Immature natural killer cell (primary cell): ENCODE measurements around the gene NFXL1. TPM values are rescaled to one million over a fixed set of nuclear protein-coding genes. Genes with fewer than 3 reads are reported as not detected.
A peak's percentile ranks its signal among the peaks of the same experiment; 100 is the strongest.

Source experiments
- DNase-seq, 3 donors: peaks; one replicate each; pipeline ENCODE4 v3.0.0; 2022; ENCODE audit warnings: mixed read lengths in 1 of 3
- H3K27ac Mint-ChIP-seq, 6 donors: one replicate each; pipeline ENCODE4 v1.8.0; 2020; ENCODE audit warnings: mixed read lengths in 6 of 6, mild to moderate bottlenecking in 5 of 6, inconsistent platforms in 4 of 6, moderate library complexity in 3 of 6
- H3K27me3 Mint-ChIP-seq, 3 donors: one replicate each; pipeline ENCODE4 v1.8.0; 2020 to 2021; ENCODE audit warnings: low read depth in 3 of 3, mild to moderate bottlenecking in 3 of 3, mixed read lengths in 3 of 3, moderate library complexity in 3 of 3, inconsistent platforms in 1 of 3
- H3K36me3 Mint-ChIP-seq, 3 donors: one replicate each; pipeline ENCODE4 v1.8.0; 2020; ENCODE audit warnings: mixed read lengths in 3 of 3, inconsistent platforms in 2 of 3, mild to moderate bottlenecking in 2 of 3
- H3K4me1 Mint-ChIP-seq, 2 donors: one replicate each; pipeline ENCODE4 v1.8.0; 2020; ENCODE audit warnings: inconsistent platforms in 2 of 2, mild to moderate bottlenecking in 2 of 2, mixed read lengths in 2 of 2, moderate library complexity in 1 of 2
- H3K4me3 Mint-ChIP-seq, 5 donors: one replicate each; pipeline ENCODE4 v1.8.0; 2020; ENCODE audit warnings: mild to moderate bottlenecking in 5 of 5, mixed read lengths in 5 of 5, inconsistent platforms in 3 of 5, moderate library complexity in 3 of 5
- H3K9me3 Mint-ChIP-seq, 6 donors: one replicate each; pipeline ENCODE4 v1.8.0; 2020; ENCODE audit warnings: mild to moderate bottlenecking in 6 of 6, mixed read lengths in 6 of 6, inconsistent platforms in 4 of 6, moderate library complexity in 3 of 6
- polyA plus RNA-seq, 3 donors: library from polyadenylated mRNA; unstranded; fragments of 300-500 nt; fragmentation: Illumina TruSeq; gene quantifications; one replicate each; pipeline ENCODE4 v1.2.3, GENCODE V29; 2021

NFXL1 gene
- polyA plus RNA-seq, 3 donors from 2014 or later: 1.7 to 6.4 (median 5.4) TPM

DNA sequence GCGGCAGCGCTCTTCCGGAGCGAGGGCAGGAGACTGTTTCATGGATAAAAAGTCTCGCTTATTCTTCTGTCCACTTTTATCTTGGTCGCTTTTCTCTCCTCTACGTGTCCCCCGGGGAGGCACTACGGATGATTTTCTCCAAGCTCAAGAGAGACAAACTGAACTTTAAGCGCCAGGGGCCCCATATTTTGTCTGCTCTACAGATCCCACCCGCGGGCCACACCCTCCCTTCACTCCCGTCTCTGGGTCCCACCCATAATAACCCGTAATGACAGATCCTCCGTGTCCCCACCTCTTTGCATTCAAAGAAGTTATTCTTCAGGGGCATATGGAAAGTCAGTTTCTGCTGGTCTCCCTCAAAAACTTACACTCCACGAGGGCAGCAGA, 76.5 kb downstream of the NFXL1 start, which contains the start of gene CORIN:
CORIN (minus strand) TSS at position 160 of the 387 bp plus-strand sequence; CDS start at position 42, 118 bp downstream.
- Mint-ChIP-seq H3K36me3 (peaks cover 0 to 7% (median 5%) of the 10 kb centered on the region in 3 donors), H3K4me1 (peaks cover 25 to 29% of the 10 kb centered on the region in 2 donors), H3K9me3 (peaks cover 0 to 2% (median 0%) of the 10 kb centered on the region in 6 donors), H3K27me3 (peaks cover 2 to 3% (median 2%) of the 10 kb centered on the region in 3 donors), H3K4me3 (peak within 1 kb of the TSS; percentile 75 to 90 (median 86)), H3K27ac (peak within 1 kb of the TSS in 1 of 6 donors; percentile 43)
- no peak for DNase-seq

DNA sequence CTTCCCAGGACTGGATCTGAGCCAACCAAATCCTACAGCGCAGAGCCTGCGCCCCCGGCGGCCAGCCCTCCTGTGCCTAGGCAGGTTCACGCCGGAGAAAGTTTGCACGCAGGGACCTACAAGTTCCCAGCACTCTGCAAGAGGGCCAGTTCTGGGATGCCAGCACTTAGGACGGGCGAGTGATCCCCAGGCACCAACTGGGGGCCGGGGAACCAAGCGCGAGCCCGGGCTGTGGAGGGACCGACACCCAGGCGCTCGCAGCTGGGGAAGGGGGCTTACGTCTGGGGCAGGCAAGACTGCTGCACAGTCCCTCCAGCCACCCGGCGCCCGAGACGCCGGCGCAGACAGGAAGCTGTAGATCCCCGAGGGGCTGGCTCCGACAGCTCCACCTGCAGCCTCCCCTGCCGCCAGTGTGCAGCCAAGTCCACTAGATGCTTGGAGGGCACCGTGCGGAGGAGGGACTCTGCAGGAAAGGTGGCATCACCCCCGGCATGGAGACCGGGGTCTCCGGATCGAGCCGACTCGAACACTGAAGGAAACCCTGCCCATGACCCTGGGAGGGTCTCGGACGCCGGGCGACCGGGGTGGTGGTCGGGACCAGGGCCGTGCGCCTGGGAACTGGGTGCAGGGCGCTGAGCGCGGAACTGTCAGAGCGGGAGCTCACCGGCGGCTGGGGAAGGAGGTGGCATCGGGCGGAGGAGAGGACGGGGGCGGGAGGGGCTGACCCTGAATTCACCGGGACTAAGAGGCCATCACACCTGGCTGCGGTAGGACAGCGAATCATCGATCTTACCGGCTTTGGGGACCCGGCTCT, 77.1 kb downstream of the NFXL1 start:
- Mint-ChIP-seq H3K27ac (peak overlapping the region in 1 of 6 donors; percentile 43), H3K9me3 (peaks cover 0 to 2% (median 0%) of the 10 kb centered on the region in 6 donors), H3K36me3 (peaks cover 0 to 5% (median 3%) of the 10 kb centered on the region in 3 donors), H3K4me1 (peaks cover 25 to 29% of the 10 kb centered on the region in 2 donors), H3K4me3 (peak overlapping the region; percentile 75 to 90 (median 86)), H3K27me3 (peaks cover 2 to 3% (median 2%) of the 10 kb centered on the region in 3 donors)
- peak; percentile 34 to 41 (median 35) for DNase-seq

GRCh38 chr4:47836641-47837093, 77.7 kb downstream of the NFXL1 start:
- H3K27me3 Mint-ChIP-seq: peaks cover 2 to 4% (median 3%) of the 10 kb centered on the region in 3 donors
- H3K4me3 Mint-ChIP-seq: peak overlapping the region; percentile 75 to 90 (median 86)
- H3K27ac Mint-ChIP-seq: no peak overlapping the region

GRCh38 chr4:47835494-47835893, 78.9 kb downstream of the NFXL1 start:
- DNase-seq: no peak
- no peak overlapping the region for H3K27ac Mint-ChIP-seq
- H3K27me3 Mint-ChIP-seq: peaks cover 2 to 4% (median 3%) of the 10 kb centered on the region in 3 donors
- H3K4me1 Mint-ChIP-seq: peaks cover 34 to 39% of the 10 kb centered on the region in 2 donors
- peaks cover 0 to 3% (median 0%) of the 10 kb centered on the region in 3 donors for H3K36me3 Mint-ChIP-seq
- H3K9me3 Mint-ChIP-seq: peaks cover 0 to 4% (median 0%) of the 10 kb centered on the region in 6 donors
- H3K4me3 Mint-ChIP-seq: peak overlapping the region; percentile 75 to 90 (median 86)

More at GRCh38 chr4:47836641-47837093, 77.7 kb downstream of the NFXL1 start:
- Mint-ChIP-seq H3K4me1 (peaks cover 25 to 29% of the 10 kb centered on the region in 2 donors), H3K9me3 (peaks cover 0 to 3% (median 0%) of the 10 kb centered on the region in 6 donors), H3K36me3 (peaks cover 0 to 3% (median under 1%) of the 10 kb centered on the region in 3 donors)
- DNase-seq: peak; percentile 10 to 31 (median 22)

- Mint-ChIP-seq H3K9me3 (peaks cover 0 to 4% (median 0%) of the 10 kb centered on the region in 6 donors), H3K4me3 (peak overlapping the region in 1 of 5 donors; percentile 11), H3K4me1 (peaks cover 33 to 52% of the 10 kb centered on the region in 2 donors), H3K36me3 (no peaks in the 10 kb centered on the region), H3K27ac (peak overlapping the region in 2 of 6 donors; percentile 50 to 57), H3K27me3 (peaks cover 2 to 3% (median 2%) of the 10 kb centered on the region in 3 donors)
- DNase-seq: no peak
Observed at GRCh38 chr4:47831026-47831679, 83.2 kb downstream of the NFXL1 start.

DNA sequence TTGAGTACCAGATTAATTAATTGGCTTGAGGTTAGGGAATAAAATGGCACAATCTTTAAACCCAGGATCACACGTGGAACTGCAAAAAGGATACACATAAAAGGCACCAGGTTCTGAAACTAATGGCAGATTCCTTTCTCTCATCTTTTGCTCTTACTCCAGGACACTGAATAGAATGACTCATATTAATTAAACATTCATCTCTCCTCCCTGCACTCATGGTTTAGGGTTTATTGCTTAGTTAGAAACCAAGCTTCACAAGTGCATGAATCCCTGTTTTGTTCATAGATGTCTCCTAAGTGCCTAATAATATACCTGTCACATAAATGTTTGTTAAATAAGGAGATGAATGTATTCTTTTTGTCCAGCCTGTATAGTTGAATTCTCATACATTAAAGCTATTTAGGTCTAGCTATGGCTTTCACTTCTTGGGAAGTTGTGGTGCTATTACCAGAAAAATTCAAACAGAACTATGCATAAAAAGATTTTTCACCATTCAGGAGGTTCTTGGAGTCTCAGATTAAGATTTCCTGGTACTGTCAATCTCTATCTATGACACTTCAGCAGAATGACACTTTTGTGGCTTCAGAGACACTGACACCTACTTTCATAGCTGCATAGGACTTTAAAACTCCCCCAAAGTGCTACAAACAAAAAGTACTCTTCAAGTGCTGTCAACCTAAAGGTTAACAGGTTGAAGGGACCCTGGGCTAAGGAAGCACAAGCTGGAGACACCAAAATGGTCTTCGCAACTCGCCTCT, 83.9 kb downstream of the NFXL1 start:
- DNase-seq: peak in 1 of 3 donors; percentile 10
- H3K4me1 Mint-ChIP-seq: peaks cover 26 to 47% of the 10 kb centered on the region in 2 donors
- H3K9me3 Mint-ChIP-seq: peaks cover 0 to 4% (median 0%) of the 10 kb centered on the region in 6 donors
- peaks cover 1 to 2% (median 2%) of the 10 kb centered on the region in 3 donors for H3K27me3 Mint-ChIP-seq
- peak overlapping the region in 3 of 6 donors; percentile 20 to 57 (median 50) for H3K27ac Mint-ChIP-seq
- H3K36me3 Mint-ChIP-seq: no peaks in the 10 kb centered on the region
- peak overlapping the region in 2 of 5 donors; percentile 6 to 11 for H3K4me3 Mint-ChIP-seq

- H3K4me1 Mint-ChIP-seq: peaks cover 22 to 40% of the 10 kb centered on the region in 2 donors
- no peak overlapping the region for H3K4me3 Mint-ChIP-seq
- no peaks in the 10 kb centered on the region for H3K36me3 Mint-ChIP-seq
- no peak for DNase-seq
- peaks cover 0 to 4% (median 0%) of the 10 kb centered on the region in 6 donors for H3K9me3 Mint-ChIP-seq
- peak overlapping the region in 1 of 6 donors; percentile 41 for H3K27ac Mint-ChIP-seq
- peaks cover 1 to 2% (median 2%) of the 10 kb centered on the region in 3 donors for H3K27me3 Mint-ChIP-seq
Observed at GRCh38 chr4:47829438-47829837, 84.9 kb downstream of the NFXL1 start.

DNA sequence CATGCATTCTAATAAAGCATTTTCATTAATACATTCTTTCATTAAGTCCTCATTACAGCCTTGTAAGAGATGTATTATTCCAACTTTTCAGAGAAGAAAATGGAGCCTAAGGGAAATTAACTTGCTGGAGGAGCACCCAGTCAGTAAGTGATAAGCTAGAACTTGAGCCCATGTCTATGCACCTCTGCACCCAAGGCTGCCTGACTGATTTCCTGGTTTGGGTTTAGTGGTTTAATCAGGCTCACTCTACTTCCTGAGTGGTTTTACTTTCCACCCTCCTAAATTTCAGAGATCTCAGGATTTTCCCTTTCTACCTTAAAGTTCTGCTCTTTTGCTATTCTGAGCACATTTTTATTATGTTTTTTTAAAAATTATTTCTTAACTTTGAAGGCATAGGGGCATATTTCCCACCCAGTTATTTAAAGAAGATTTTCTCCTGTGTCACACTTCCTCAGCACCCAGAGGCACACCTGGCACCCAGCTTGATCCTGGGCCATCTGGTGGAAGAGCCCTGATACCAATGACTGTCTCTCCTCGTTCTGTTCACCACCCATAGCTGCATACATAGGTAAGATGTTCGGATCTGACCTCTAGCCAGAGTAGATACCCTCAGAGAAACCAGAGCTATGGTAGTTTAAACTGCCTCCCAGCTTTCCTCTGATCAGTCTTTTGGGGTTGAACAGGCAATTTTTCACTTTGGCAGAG, 86.9 kb downstream of the NFXL1 start:
- H3K4me1 Mint-ChIP-seq: peaks cover 22 to 40% of the 10 kb centered on the region in 2 donors
- no peak overlapping the region for H3K27ac Mint-ChIP-seq
- no peaks in the 10 kb centered on the region for H3K36me3 Mint-ChIP-seq
- H3K9me3 Mint-ChIP-seq: peaks cover 0 to 2% (median 0%) of the 10 kb centered on the region in 6 donors
- H3K4me3 Mint-ChIP-seq: no peak overlapping the region
- H3K27me3 Mint-ChIP-seq: peaks cover 0 to 3% (median 0%) of the 10 kb centered on the region in 3 donors
- no peak for DNase-seq

DNA sequence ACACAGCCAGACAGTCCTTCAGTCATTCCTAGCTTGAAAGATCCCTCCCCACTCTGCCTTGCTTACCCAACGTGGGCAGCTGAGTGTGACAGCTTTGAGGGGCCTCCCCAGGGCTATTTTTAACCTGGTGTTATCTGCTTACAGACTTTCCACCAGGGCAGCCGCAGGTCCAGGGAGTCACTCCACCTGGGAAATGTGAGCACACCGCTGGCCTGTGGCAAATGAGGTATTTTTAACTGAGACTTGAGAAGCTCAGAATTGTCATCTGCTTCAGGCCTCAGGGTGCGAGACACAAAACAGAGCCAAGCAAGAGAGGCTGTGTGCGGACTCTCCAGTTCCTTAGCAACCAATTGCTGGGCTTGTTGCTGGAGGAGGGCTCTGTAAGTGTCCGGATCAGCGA, 89.5 kb downstream of the NFXL1 start:
- Mint-ChIP-seq H3K36me3 (no peaks in the 10 kb centered on the region), H3K9me3 (no peaks in the 10 kb centered on the region), H3K27me3 (peaks cover 0 to 4% (median 0%) of the 10 kb centered on the region in 3 donors), H3K27ac (no peak overlapping the region), H3K4me1 (peaks cover 8 to 24% of the 10 kb centered on the region in 2 donors), H3K4me3 (no peak overlapping the region)
- DNase-seq: no peak

DNA sequence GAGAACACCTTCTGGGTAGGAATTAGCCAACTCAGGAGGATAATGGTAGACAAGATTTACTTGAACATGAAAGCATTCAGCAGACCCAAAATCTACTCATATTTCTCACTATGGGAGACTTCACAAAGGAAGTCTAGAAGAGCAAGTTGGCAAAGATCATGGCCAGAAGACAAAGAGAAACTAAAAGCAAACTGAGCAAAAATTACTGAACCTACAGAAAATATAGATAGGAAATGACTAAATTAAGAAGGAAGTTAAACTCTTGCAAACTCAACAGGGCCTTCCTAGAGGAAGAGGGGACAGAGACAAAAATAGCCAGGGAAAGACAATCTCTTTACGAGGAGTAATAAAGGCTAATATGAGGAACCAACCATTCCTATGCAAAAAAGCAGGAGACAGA, 95.2 kb downstream of the NFXL1 start:
- no peak for DNase-seq
- peaks cover 4 to 14% (median 10%) of the 10 kb centered on the region in 3 donors for H3K27me3 Mint-ChIP-seq
- H3K36me3 Mint-ChIP-seq: no peaks in the 10 kb centered on the region
- H3K4me1 Mint-ChIP-seq: peaks cover 0 to 11% of the 10 kb centered on the region in 2 donors
- peak overlapping the region in 1 of 5 donors; percentile 0 for H3K4me3 Mint-ChIP-seq
- peak overlapping the region in 2 of 6 donors; percentile 0 to 22 for H3K27ac Mint-ChIP-seq
- no peaks in the 10 kb centered on the region for H3K9me3 Mint-ChIP-seq

GRCh38 chr4:47817275-47817674, 97.1 kb downstream of the NFXL1 start:
- no peaks in the 10 kb centered on the region for H3K9me3 Mint-ChIP-seq
- H3K4me1 Mint-ChIP-seq: peaks cover 0 to 11% of the 10 kb centered on the region in 2 donors
- no peaks in the 10 kb centered on the region for H3K36me3 Mint-ChIP-seq
- no peak for DNase-seq
- H3K27me3 Mint-ChIP-seq: peaks cover 4 to 15% (median 10%) of the 10 kb centered on the region in 3 donors
- no peak overlapping the region for H3K4me3 Mint-ChIP-seq
- no peak overlapping the region for H3K27ac Mint-ChIP-seq

DNA sequence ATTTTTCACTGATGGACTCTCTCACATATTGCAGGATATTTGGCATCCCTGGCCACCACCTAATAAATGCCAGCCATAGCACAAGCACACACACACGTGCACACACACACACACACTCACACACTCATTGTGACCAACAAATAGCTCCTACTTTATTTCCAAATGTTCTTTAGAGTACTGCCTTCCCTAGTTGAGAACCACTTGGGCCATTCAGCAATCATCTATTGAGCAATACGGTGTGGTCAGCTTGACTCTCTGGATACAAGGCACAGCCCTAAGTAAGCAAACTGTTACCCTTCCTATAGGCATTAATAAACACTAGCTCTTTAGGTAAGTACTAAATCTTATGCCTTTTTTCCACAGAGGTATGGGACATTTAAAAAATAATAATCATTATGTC, 97.6 kb downstream of the NFXL1 start:
- H3K36me3 Mint-ChIP-seq: no peaks in the 10 kb centered on the region
- no peak overlapping the region for H3K4me3 Mint-ChIP-seq
- peaks cover 0 to 11% of the 10 kb centered on the region in 2 donors for H3K4me1 Mint-ChIP-seq
- H3K27ac Mint-ChIP-seq: no peak overlapping the region
- peaks cover 4 to 15% (median 10%) of the 10 kb centered on the region in 3 donors for H3K27me3 Mint-ChIP-seq
- H3K9me3 Mint-ChIP-seq: no peaks in the 10 kb centered on the region
- no peak for DNase-seq
